ENCODE measurements around the gene ACTR1A.
"Not testable (repeated sequence)": the region's sequence is repeated elsewhere in the genome, so short reads cannot be mapped to it uniquely, and the experiment has no call there.

ACTR1A gene

GRCh38 chr10:102515724-102516123 is 13.2 kb upstream of the ACTR1A start:
- no peak for DNase-seq (ENCODE audit: low read depth)

- DNase-seq (ENCODE audit: low read depth): no peak
These were observed 12.2 kb upstream of the ACTR1A start for GRCh38 chr10:102514487-102515311.

GRCh38 chr10:102511583-102512274 is 9.2 kb upstream of the ACTR1A start:
- DNase-seq (ENCODE audit: low read depth): no peak

GRCh38 chr10:102509387-102509786 is 6.9 kb upstream of the ACTR1A start:
- DNase-seq (ENCODE audit: low read depth): no peak

GRCh38 chr10:102508506-102508905 is 6.0 kb upstream of the ACTR1A start:
- no peak for DNase-seq (ENCODE audit: low read depth)

GRCh38 chr10:102507521-102507920 is 5.0 kb upstream of the ACTR1A start:
- DNase-seq (ENCODE audit: low read depth): no peak

GRCh38 chr10:102505462-102506115 is 3.1 kb upstream of the ACTR1A start:
- no peak for DNase-seq (ENCODE audit: low read depth)

GRCh38 chr10:102504976-102505300 is 2.4 kb upstream of the ACTR1A start:
- no peak for DNase-seq (ENCODE audit: low read depth)

GRCh38 chr10:102504179-102504975 is 1.9 kb upstream of the ACTR1A start:
- DNase-seq (ENCODE audit: low read depth): no peak

- DNase-seq (ENCODE audit: low read depth): peak; percentile 90
These were observed 1.0 kb upstream of the ACTR1A start, which contains the start of gene SUFU for GRCh38 chr10:102503264-102504178. Gene SUFU, plus strand, starts transcription at chr10:102503972. Its CDS starts 181 bp downstream, at chr10:102504153.

GRCh38 chr10:102502029-102502336 is 529 bp downstream of the ACTR1A start:
- peak; percentile 86 for DNase-seq (ENCODE audit: low read depth)

GRCh38 chr10:102501201-102502028 is 1.1 kb downstream of the ACTR1A start:
- no peak for DNase-seq (ENCODE audit: low read depth)

- DNase-seq (ENCODE audit: low read depth): not testable (repeated sequence)
These were observed 1.8 kb downstream of the ACTR1A start for GRCh38 chr10:102500686-102501085.

- no peak for DNase-seq (ENCODE audit: low read depth)
These were observed 3.2 kb downstream of the ACTR1A start for GRCh38 chr10:102499356-102499755.

GRCh38 chr10:102497545-102497944 is 5.0 kb downstream of the ACTR1A start:
- no peak for DNase-seq (ENCODE audit: low read depth)

- no peak for DNase-seq (ENCODE audit: low read depth)
These were observed 8.7 kb downstream of the ACTR1A start for GRCh38 chr10:102493771-102494170.

GRCh38 chr10:102492983-102493382 is 9.5 kb downstream of the ACTR1A start:
- DNase-seq (ENCODE audit: low read depth): no peak

- DNase-seq (ENCODE audit: low read depth): no peak
These were observed 10.1 kb downstream of the ACTR1A start for GRCh38 chr10:102492344-102492939.

- DNase-seq (ENCODE audit: low read depth): no peak
These were observed 11.4 kb downstream of the ACTR1A start for GRCh38 chr10:102491136-102491535.

Data from HS-27A (cell line).